GM12801 (cell line): ENCODE results near the gene BDKRB1.

Experiments
- CTCF ChIP-seq: IDR thresholded peaks from one replicate; pipeline ENCODE4 v1.5.1; 2011; ENCODE audit warnings: control low read depth; ENCODE audit not compliant: insufficient read length; ENCODE audit errors: extremely low read depth

The BDKRB1 gene

GRCh38 chr14:96303981-96304380 is 48.0 kb downstream of the BDKRB1 start:
- no peak for TF ChIP-seq CTCF

- TF ChIP-seq CTCF = no peak
Observed at GRCh38 chr14:96304956-96305355, 48.9 kb downstream of the BDKRB1 start.

DNA sequence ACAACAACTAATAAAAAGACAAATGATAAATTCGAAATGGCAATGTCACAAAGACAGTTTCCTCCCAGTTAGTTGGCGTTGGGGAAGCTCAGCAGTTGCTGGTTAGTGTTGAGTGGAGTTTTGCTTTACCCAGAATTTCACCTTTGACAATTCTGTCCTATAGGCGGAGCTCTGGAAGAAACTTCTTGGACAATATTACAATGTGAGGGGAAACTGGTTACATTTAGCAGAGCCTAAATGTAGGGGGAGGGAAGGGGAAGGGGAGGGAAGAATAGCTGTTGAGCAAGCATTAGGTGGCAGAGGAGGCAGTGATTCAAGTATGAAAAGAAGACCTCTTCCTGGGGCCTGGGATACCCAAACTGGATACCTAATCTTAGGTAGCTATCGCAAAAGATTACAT is 51.4 kb downstream of the BDKRB1 start:
- TF ChIP-seq CTCF = no peak

GRCh38 chr14:96309133-96309895 is 53.3 kb downstream of the BDKRB1 start:
- TF ChIP-seq CTCF = no peak

DNA sequence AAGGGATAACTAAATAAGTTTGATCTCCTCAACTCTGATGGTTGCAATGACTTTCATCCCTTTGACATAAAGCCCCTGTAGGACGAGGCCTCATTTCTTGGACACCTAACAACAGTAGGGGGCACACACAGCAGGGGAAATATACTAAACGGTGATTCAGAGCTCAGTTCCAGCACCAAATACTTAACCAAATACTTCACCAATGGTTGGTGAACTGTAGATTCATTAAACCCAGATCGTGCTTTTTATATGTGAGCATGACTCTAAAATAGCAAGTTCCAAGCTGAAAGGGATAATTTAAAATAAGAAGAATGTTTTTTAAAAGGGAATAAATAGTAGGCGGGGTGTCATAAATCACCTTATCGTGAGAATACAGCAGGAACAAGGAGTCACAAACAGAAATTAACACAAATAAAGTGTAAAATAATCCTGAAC is 53.9 kb downstream of the BDKRB1 start:
- TF ChIP-seq CTCF = no peak

GRCh38 chr14:96310906-96311305 is 54.9 kb downstream of the BDKRB1 start:
- no peak for TF ChIP-seq CTCF
